ENCODE data around the gene TMOD3. TPM values are rescaled to one million over a fixed set of nuclear protein-coding genes. Genes with fewer than 3 reads are reported as not detected.

Gene TMOD3
- total RNA-seq, 1 donor from 2014 or later = 28.3 TPM

- Mint-ChIP-seq H3K4me1 (peaks cover 2% of the 10 kb centered on the region), H3K4me3 (no peak overlapping the region), H3K36me3 (peaks cover 6% of the 10 kb centered on the region), H3K27ac (no peak overlapping the region), H3K9me3 (no peaks in the 10 kb centered on the region), H3K27me3 (ENCODE audit: low read depth) (no peaks in the 10 kb centered on the region)
- TF ChIP-seq CTCF (IDR thresholded peaks at IDR 0.05; ENCODE audit: unreplicated experiment) = no peak
- DNase-seq (ENCODE audit: low spot score in 2 of 2, unreplicated experiment in 2 of 2) = no peak
Observed at GRCh38 chr15:51802593-51802992, 26.9 kb upstream of the TMOD3 start.

- no peak for TF ChIP-seq CTCF (IDR thresholded peaks at IDR 0.05; ENCODE audit: unreplicated experiment)
- Mint-ChIP-seq H3K4me1 (peaks cover 2% of the 10 kb centered on the region), H3K27ac (no peak overlapping the region), H3K9me3 (no peaks in the 10 kb centered on the region), H3K36me3 (peaks cover 6% of the 10 kb centered on the region), H3K27me3 (ENCODE audit: low read depth) (no peaks in the 10 kb centered on the region), H3K4me3 (no peak overlapping the region)
- DNase-seq (ENCODE audit: low spot score in 2 of 2, unreplicated experiment in 2 of 2) = no peak
Observed at GRCh38 chr15:51803965-51804364, 25.5 kb upstream of the TMOD3 start.

GRCh38 chr15:51806123-51806522, 23.3 kb upstream of the TMOD3 start:
- no peaks in the 10 kb centered on the region for H3K27me3 Mint-ChIP-seq (ENCODE audit: low read depth)

GRCh38 chr15:51809457-51809856, 20.0 kb upstream of the TMOD3 start:
- no peaks in the 10 kb centered on the region for H3K9me3 Mint-ChIP-seq
- peaks cover 6% of the 10 kb centered on the region for H3K36me3 Mint-ChIP-seq
- no peak overlapping the region for H3K4me3 Mint-ChIP-seq
- H3K27ac Mint-ChIP-seq = no peak overlapping the region
- no peaks in the 10 kb centered on the region for H3K4me1 Mint-ChIP-seq
- DNase-seq (ENCODE audit: low spot score in 2 of 2, unreplicated experiment in 2 of 2) = no peak
- no peak for TF ChIP-seq CTCF (IDR thresholded peaks at IDR 0.05; ENCODE audit: unreplicated experiment)
- no peaks in the 10 kb centered on the region for H3K27me3 Mint-ChIP-seq (ENCODE audit: low read depth)

More at GRCh38 chr15:51806123-51806522, 23.3 kb upstream of the TMOD3 start:
- H3K4me1 Mint-ChIP-seq = peaks cover 2% of the 10 kb centered on the region
- H3K27ac Mint-ChIP-seq = no peak overlapping the region
- DNase-seq (ENCODE audit: low spot score in 2 of 2, unreplicated experiment in 2 of 2) = no peak
- H3K4me3 Mint-ChIP-seq = no peak overlapping the region
- H3K36me3 Mint-ChIP-seq = peaks cover 6% of the 10 kb centered on the region
- H3K9me3 Mint-ChIP-seq = no peaks in the 10 kb centered on the region
- no peak for TF ChIP-seq CTCF (IDR thresholded peaks at IDR 0.05; ENCODE audit: unreplicated experiment)

GRCh38 chr15:51812598-51812997, 16.9 kb upstream of the TMOD3 start:
- Mint-ChIP-seq H3K27ac (no peak overlapping the region), H3K36me3 (no peaks in the 10 kb centered on the region), H3K4me3 (no peak overlapping the region), H3K9me3 (no peaks in the 10 kb centered on the region), H3K27me3 (ENCODE audit: low read depth) (no peaks in the 10 kb centered on the region), H3K4me1 (peaks cover 9% of the 10 kb centered on the region)
- no peak for TF ChIP-seq CTCF (IDR thresholded peaks at IDR 0.05; ENCODE audit: unreplicated experiment)
- no peak for DNase-seq (ENCODE audit: low spot score in 2 of 2, unreplicated experiment in 2 of 2)

GRCh38 chr15:51814606-51815005, 14.8 kb upstream of the TMOD3 start:
- peaks cover 9% of the 10 kb centered on the region for H3K4me1 Mint-ChIP-seq
- peaks cover 3% of the 10 kb centered on the region for H3K9me3 Mint-ChIP-seq
- no peaks in the 10 kb centered on the region for H3K27me3 Mint-ChIP-seq (ENCODE audit: low read depth)
- TF ChIP-seq CTCF (IDR thresholded peaks at IDR 0.05; ENCODE audit: unreplicated experiment) = no peak
- H3K27ac Mint-ChIP-seq = no peak overlapping the region
- no peak for DNase-seq (ENCODE audit: low spot score in 2 of 2, unreplicated experiment in 2 of 2)
- no peaks in the 10 kb centered on the region for H3K36me3 Mint-ChIP-seq
- H3K4me3 Mint-ChIP-seq = no peak overlapping the region
